Activated CD4-positive, alpha-beta T cell treated with anti-CD3 and anti-CD28 coated beads for 36 hours (primary cell): ENCODE results near the gene ARL15. TPM values are rescaled to one million over a fixed set of nuclear protein-coding genes. Genes with fewer than 3 reads are reported as not detected.
A peak's percentile ranks its signal among the peaks of the same experiment; 100 is the strongest.

Source experiments
- ATAC-seq: fragments of 200-7000 bp; cut with Tn5 transposase; one replicate; pipeline ENCODE4 v1.10.0; 2021; ENCODE audit warnings: mild to moderate bottlenecking, moderate library complexity
- CTCF ChIA-PET: fragments of 350-600 bp; sonication (Branson Sonifier 250); formaldehyde crosslinking; loops from one replicate; lab custom pipeline; 2021; ENCODE audit warnings: antibody characterized with exemption; lab: Charles Lee
- POLR2A ChIA-PET: fragments of 350-600 bp; sonication (Branson Sonifier 250); formaldehyde crosslinking; loops from one replicate; lab custom pipeline; 2021; ENCODE audit warnings: antibody characterized with exemption, inconsistent platforms; lab: Charles Lee
- DNase-seq: peaks from one replicate; pipeline ENCODE4 v3.0.0-alpha.2; 2020
- H3K27ac Mint-ChIP-seq: one replicate; pipeline ENCODE4 v1.8.0; 2021; ENCODE audit warnings: mixed read lengths
- H3K27me3 Mint-ChIP-seq: one replicate; pipeline ENCODE4 v1.8.0; 2021; ENCODE audit warnings: mixed read lengths
- H3K36me3 Mint-ChIP-seq: one replicate; pipeline ENCODE4 v1.8.0; 2021; ENCODE audit warnings: low read depth, mixed read lengths
- H3K4me1 Mint-ChIP-seq: one replicate; pipeline ENCODE4 v1.8.0; 2021; ENCODE audit warnings: mixed read lengths
- H3K4me3 Mint-ChIP-seq: one replicate; pipeline ENCODE4 v1.8.0; 2021; ENCODE audit warnings: mild to moderate bottlenecking, moderate library complexity, mixed read lengths
- H3K9me3 Mint-ChIP-seq: one replicate; pipeline ENCODE4 v1.8.0; 2021; ENCODE audit warnings: low read depth, mixed read lengths
- intact Hi-C, 2 experiments: fragments of 100-400 bp; cut with DNase I in 1 of 2; cut with micrococcal nuclease in 1 of 2; formaldehyde crosslinking; loops; one replicate each; pipeline versions ENCODE4 v1.14.2 to v1.15.1; 2022 to 2024; cut with DNase I, micrococcal nuclease
- total RNA-seq, 2 experiments: library from RNA; stranded (reverse); gene quantifications; one replicate each; pipeline ENCODE4 v1.2.3, GENCODE V29; 2021

Gene ARL15
- total RNA-seq, 2 experiments from 2014 or later = 5.4 to 6.7 TPM

GRCh38 chr5:54313311-54314270 lies 3.2 kb upstream of the ARL15 start:
- peaks cover 12% of the 10 kb centered on the region for H3K27me3 Mint-ChIP-seq
- DNase-seq = peak; percentile 9
- CTCF ChIA-PET = interaction anchor here (0.7 to 1.0 kb wide), 2 partner anchors 8 to 188 kb away, joined by 3 to 5 read pairs; no protein-coding TSS in a partner anchor

GRCh38 chr5:54312499-54312898 lies 2.1 kb upstream of the ARL15 start:
- Mint-ChIP-seq H3K36me3 (no peaks in the 10 kb centered on the region), H3K4me1 (peaks cover 16% of the 10 kb centered on the region), H3K27me3 (peaks cover 10% of the 10 kb centered on the region), H3K9me3 (no peaks in the 10 kb centered on the region), H3K4me3 (peak overlapping the region; percentile 83), H3K27ac (no peak overlapping the region)
- DNase-seq = no peak
- ChIA-PET CTCF (interaction anchor here (0.6 to 1.1 kb wide), 3 partner anchors 9 to 107 kb away, joined by 3 to 7 read pairs (median 5); no protein-coding TSS in a partner anchor), POLR2A (no interaction called here)
- no peak for ATAC-seq
- intact Hi-C loops = loop anchor here in 1 of 2 experiments (5.0 to 10.0 kb wide), 5 partner anchors 105 to 1400 kb away; partner anchors contain the start of gene SLC38A9

More at GRCh38 chr5:54313311-54314270, 3.2 kb upstream of the ARL15 start:
- Mint-ChIP-seq H3K4me3 (no peak overlapping the region), H3K4me1 (peaks cover 9% of the 10 kb centered on the region), H3K36me3 (no peaks in the 10 kb centered on the region), H3K9me3 (no peaks in the 10 kb centered on the region), H3K27ac (no peak overlapping the region)
- POLR2A ChIA-PET = no interaction called here
- intact Hi-C loops = loop anchor here in 1 of 2 experiments (5.0 to 10.0 kb wide), 5 partner anchors 104 to 1399 kb away; partner anchors contain the start of gene SLC38A9
- no peak for ATAC-seq

GRCh38 chr5:54311176-54311677 lies 854 bp upstream of the ARL15 start:
- H3K36me3 Mint-ChIP-seq = no peaks in the 10 kb centered on the region
- peak overlapping the region; percentile 81 for H3K27ac Mint-ChIP-seq
- peak; percentile 2 for ATAC-seq
- no peak for DNase-seq
- H3K4me3 Mint-ChIP-seq = peak overlapping the region; percentile 83
- no peaks in the 10 kb centered on the region for H3K9me3 Mint-ChIP-seq
- POLR2A ChIA-PET = interaction anchor here (0.6 to 0.7 kb wide), 3 partner anchors 66 to 182 kb away, joined by 3 to 12 read pairs (median 7); no protein-coding TSS in a partner anchor
- CTCF ChIA-PET = interaction anchor here (0.6 to 1.1 kb wide), 4 partner anchors 20 to 695 kb away, joined by 3 to 7 read pairs (median 3); no protein-coding TSS in a partner anchor
- intact Hi-C loops = loop anchor here in 1 of 2 experiments (2.0 to 10.0 kb wide), 9 partner anchors 106 to 1510 kb away; partner anchors contain the start of genes ITGA2, NDUFS4, SLC38A9 and SNX18
- H3K4me1 Mint-ChIP-seq = peaks cover 27% of the 10 kb centered on the region
- peaks cover 8% of the 10 kb centered on the region for H3K27me3 Mint-ChIP-seq

- Mint-ChIP-seq H3K27ac (peak overlapping the region; percentile 81), H3K4me3 (peak overlapping the region; percentile 83), H3K4me1 (peaks cover 28% of the 10 kb centered on the region), H3K9me3 (no peaks in the 10 kb centered on the region), H3K27me3 (peaks cover 8% of the 10 kb centered on the region), H3K36me3 (no peaks in the 10 kb centered on the region)
- ATAC-seq (peak; percentile 4), DNase-seq (peak; percentile 55)
- POLR2A ChIA-PET = interaction anchor here (0.6 to 1.1 kb wide), 2 partner anchors 90 to 1200 kb away, joined by 3 to 4 read pairs; partner anchors contain the start of gene MOCS2
- intact Hi-C loops = loop anchor here in 1 of 2 experiments (1.0 to 10.0 kb wide), 12 partner anchors 107 to 1509 kb away; partner anchors contain the start of genes CDC20B, DHX29, ITGA2 and MOCS2
- CTCF ChIA-PET = interaction anchor here (0.8 to 1.3 kb wide), 5 partner anchors 81 to 635 kb away, joined by 3 to 6 read pairs (median 4); no protein-coding TSS in a partner anchor
Measured at GRCh38 chr5:54309691-54310432, 511 bp downstream of the ARL15 start.

- Mint-ChIP-seq H3K4me1 (peaks cover 29% of the 10 kb centered on the region), H3K27me3 (peaks cover 5% of the 10 kb centered on the region), H3K9me3 (no peaks in the 10 kb centered on the region), H3K36me3 (no peaks in the 10 kb centered on the region), H3K27ac (no peak overlapping the region), H3K4me3 (peak overlapping the region; percentile 83)
- ChIA-PET POLR2A (no interaction called here), CTCF (interaction anchor here (0.9 to 1.3 kb wide), 4 partner anchors 13 to 110 kb away, joined by 3 to 5 read pairs (median 4); no protein-coding TSS in a partner anchor)
- DNase-seq (peak; percentile 10), ATAC-seq (no peak)
- intact Hi-C loops = no loop called here
Measured at GRCh38 chr5:54309276-54309675, 1.1 kb downstream of the ARL15 start.

- Mint-ChIP-seq H3K36me3 (no peaks in the 10 kb centered on the region), H3K27me3 (no peaks in the 10 kb centered on the region), H3K4me3 (no peak overlapping the region), H3K9me3 (no peaks in the 10 kb centered on the region), H3K4me1 (peaks cover 31% of the 10 kb centered on the region), H3K27ac (no peak overlapping the region)
- no peak for DNase-seq
- ChIA-PET POLR2A (no interaction called here), CTCF (interaction anchor here (0.7 kb wide), 1 partner anchor 167 kb away, joined by 3 read pairs; no protein-coding TSS in a partner anchor)
- ATAC-seq = no peak
- intact Hi-C loops = no loop called here
Measured at GRCh38 chr5:54307583-54307982, 2.8 kb downstream of the ARL15 start.

GRCh38 chr5:54306893-54307292 lies 3.5 kb downstream of the ARL15 start:
- H3K9me3 Mint-ChIP-seq = no peaks in the 10 kb centered on the region
- no peak overlapping the region for H3K4me3 Mint-ChIP-seq
- ChIA-PET POLR2A (no interaction called here), CTCF (interaction anchor here (0.7 kb wide), 1 partner anchor 168 kb away, joined by 3 read pairs; no protein-coding TSS in a partner anchor)
- intact Hi-C loops = no loop called here
- no peaks in the 10 kb centered on the region for H3K27me3 Mint-ChIP-seq
- DNase-seq (no peak), ATAC-seq (no peak)
- no peak overlapping the region for H3K27ac Mint-ChIP-seq
- H3K4me1 Mint-ChIP-seq = peaks cover 33% of the 10 kb centered on the region
- H3K36me3 Mint-ChIP-seq = no peaks in the 10 kb centered on the region

- Mint-ChIP-seq H3K27ac (no peak overlapping the region), H3K4me3 (no peak overlapping the region), H3K27me3 (no peaks in the 10 kb centered on the region), H3K4me1 (peaks cover 38% of the 10 kb centered on the region), H3K36me3 (no peaks in the 10 kb centered on the region), H3K9me3 (no peaks in the 10 kb centered on the region)
- ATAC-seq (no peak), DNase-seq (no peak)
- CTCF ChIA-PET = no interaction called here
- POLR2A ChIA-PET = interaction anchor here (0.7 kb wide), 1 partner anchor 1278 kb away, joined by 3 read pairs; no protein-coding TSS in a partner anchor
- intact Hi-C loops = no loop called here
Measured at GRCh38 chr5:54305737-54306136, 4.6 kb downstream of the ARL15 start.

- no peak overlapping the region for H3K27ac Mint-ChIP-seq
- DNase-seq (no peak), ATAC-seq (no peak)
- no peaks in the 10 kb centered on the region for H3K27me3 Mint-ChIP-seq
- H3K36me3 Mint-ChIP-seq = no peaks in the 10 kb centered on the region
- intact Hi-C loops = no loop called here
- ChIA-PET POLR2A (no interaction called here), CTCF (no interaction called here)
- no peak overlapping the region for H3K4me3 Mint-ChIP-seq
- H3K4me1 Mint-ChIP-seq = peaks cover 33% of the 10 kb centered on the region
- H3K9me3 Mint-ChIP-seq = no peaks in the 10 kb centered on the region
Measured at GRCh38 chr5:54304040-54304439, 6.3 kb downstream of the ARL15 start.

GRCh38 chr5:54302267-54302687 lies 8.1 kb downstream of the ARL15 start:
- peaks cover 26% of the 10 kb centered on the region for H3K4me1 Mint-ChIP-seq
- no peak overlapping the region for H3K27ac Mint-ChIP-seq
- ATAC-seq = no peak
- no peak for DNase-seq
- no peaks in the 10 kb centered on the region for H3K9me3 Mint-ChIP-seq
- intact Hi-C loops = no loop called here
- no peak overlapping the region for H3K4me3 Mint-ChIP-seq
- H3K27me3 Mint-ChIP-seq = no peaks in the 10 kb centered on the region
- H3K36me3 Mint-ChIP-seq = no peaks in the 10 kb centered on the region
- ChIA-PET POLR2A (interaction anchor here (0.6 kb wide), 1 partner anchor 104 kb away, joined by 4 read pairs; no protein-coding TSS in a partner anchor), CTCF (interaction anchor here (0.5 to 1.2 kb wide), 3 partner anchors 117 to 857 kb away, joined by 3 to 4 read pairs (median 3); no protein-coding TSS in a partner anchor)
